NT2/D1 (cell line): ENCODE data around the gene SYT15.

Experiments
- DNase-seq: peaks from one replicate; pipeline ENCODE4 v3.0.0-alpha.2; 2011; ENCODE audit warnings: low read depth, low spot score
- H3K27me3 ChIP-seq: 2 replicates; pipeline ENCODE4 v1.6.0; 2011; ENCODE audit warnings: mild to moderate bottlenecking; ENCODE audit not compliant: insufficient read length, insufficient read depth
- H3K36me3 ChIP-seq: 2 replicates; pipeline ENCODE4 v1.6.1; 2011; ENCODE audit warnings: mild to moderate bottlenecking, low read length, mixed read lengths; ENCODE audit not compliant: insufficient read depth, insufficient read length
- H3K4me1 ChIP-seq: 2 replicates; pipeline ENCODE4 v1.5.1; 2011; ENCODE audit not compliant: insufficient read depth, insufficient read length
- H3K4me3 ChIP-seq: 2 replicates; pipeline ENCODE4 v1.5.1; 2011; ENCODE audit warnings: low read depth; ENCODE audit not compliant: insufficient read length
- H3K9ac ChIP-seq: 2 replicates; pipeline ENCODE4 v1.6.0; 2011; ENCODE audit warnings: low read depth; ENCODE audit not compliant: insufficient read length
- H3K9me3 ChIP-seq: 2 replicates; pipeline ENCODE4 v1.5.1; 2011; ENCODE audit warnings: mild to moderate bottlenecking, low read length; ENCODE audit not compliant: insufficient read depth
- SUZ12 ChIP-seq: IDR thresholded peaks from 2 replicates; pipeline ENCODE4 v1.6.1; 2011; ENCODE audit not compliant: insufficient read length, insufficient read depth; ENCODE audit errors: extremely low read depth
- YY1 ChIP-seq: IDR thresholded peaks from 2 replicates; pipeline ENCODE4 v1.6.1; 2011; ENCODE audit not compliant: insufficient read length, insufficient read depth
- ZNF274 ChIP-seq: IDR thresholded peaks from 2 replicates; pipeline ENCODE4 v1.6.1; 2011; ENCODE audit warnings: mild to moderate bottlenecking, low read depth, low read length

Gene SYT15

DNA sequence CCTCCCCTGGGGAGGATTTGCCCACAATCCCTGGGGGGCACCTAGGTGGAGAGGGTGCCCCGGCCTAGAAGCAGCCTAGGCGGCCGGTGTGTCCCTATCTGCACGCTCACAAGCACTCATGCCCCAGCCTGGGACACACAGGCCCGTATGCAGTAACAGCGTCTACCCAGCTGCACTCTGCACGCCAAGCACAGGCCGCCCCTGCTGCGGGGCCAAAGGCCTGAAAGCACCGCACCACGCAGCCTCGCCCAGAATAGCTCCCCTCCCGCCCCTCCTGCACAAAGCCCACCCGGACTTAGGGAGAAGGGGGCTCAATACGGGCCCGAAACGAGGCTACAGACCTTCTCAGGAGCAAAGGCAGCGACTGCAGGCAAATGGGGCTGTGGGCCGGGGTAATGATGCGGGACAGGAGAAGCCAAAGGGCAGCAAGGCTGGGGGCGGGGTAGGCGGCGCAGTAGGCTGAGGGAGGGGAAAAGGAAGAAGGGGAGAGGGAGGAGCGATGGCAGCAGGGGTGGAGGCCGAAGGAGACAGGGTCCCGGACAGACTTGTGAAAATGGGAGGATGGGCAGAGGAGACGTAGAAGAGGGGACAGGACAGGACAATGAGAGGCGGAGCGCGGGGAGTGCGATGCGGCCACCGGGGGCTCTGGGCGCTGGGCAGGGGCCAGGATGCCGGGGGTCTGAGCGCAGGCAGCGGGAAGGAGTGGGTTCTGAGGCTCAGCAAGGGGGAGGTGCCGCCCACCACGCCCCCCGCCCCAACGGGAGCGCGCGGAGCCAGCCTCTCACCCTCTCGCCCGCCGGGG is 23.0 kb upstream of the SYT15 start:
- DNase-seq, result no peak

DNA sequence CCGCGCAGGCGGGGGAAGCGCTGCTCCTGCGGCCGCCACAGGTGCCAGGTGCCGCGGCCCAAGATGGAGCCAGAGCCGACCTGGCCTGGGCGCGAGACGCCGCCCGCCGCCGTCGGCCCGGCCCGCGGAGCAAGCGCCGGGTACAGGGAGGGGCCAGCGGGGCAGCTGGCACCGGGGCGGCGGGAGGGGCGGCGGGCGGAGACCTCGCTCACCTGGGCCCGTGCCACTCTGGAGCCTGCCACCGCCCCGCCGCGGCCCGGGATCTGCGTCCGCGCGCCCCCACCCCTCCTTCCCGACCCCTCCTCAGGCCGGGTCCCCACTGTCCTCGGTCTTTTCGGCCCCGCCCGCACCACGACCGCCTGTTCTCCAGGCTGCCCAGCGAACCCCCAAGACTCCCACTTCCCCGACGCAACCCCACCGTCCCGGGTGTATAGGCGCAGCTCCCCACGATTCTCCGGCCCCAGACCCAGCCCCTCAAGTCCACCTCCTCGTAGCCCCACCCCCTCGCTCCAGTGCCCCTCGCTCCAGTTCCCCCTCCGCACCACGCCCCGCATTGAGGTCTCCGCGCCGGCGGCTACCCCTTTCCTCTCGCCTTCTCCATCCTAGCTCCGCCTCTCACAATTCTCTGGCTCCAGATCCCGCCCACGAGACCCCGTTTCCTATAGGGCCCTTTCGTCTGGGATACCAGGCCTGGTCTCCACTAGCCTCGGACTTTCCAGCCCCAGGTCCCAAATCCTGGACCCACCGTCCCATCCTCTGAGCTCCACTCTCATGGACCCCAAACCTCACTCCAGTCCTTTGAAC is 22.2 kb upstream of the SYT15 start, which contains the start of gene GPRIN2:
TSS of gene GPRIN2 (minus strand) at position 144 of the 804 bp plus-strand sequence. CDS start 5,922 bp downstream, outside the sequence.
- H3K4me1 ChIP-seq, result peaks cover 9% of the 10 kb centered on the region
- H3K9ac ChIP-seq, result peak within 1 kb of the TSS; percentile 74
- peak within 1 kb of the TSS; percentile 68 for H3K4me3 ChIP-seq
- TF ChIP-seq ZNF274 (no peak), SUZ12 (no peak), YY1 (no peak)
- peaks cover 10% of the 10 kb centered on the region for H3K36me3 ChIP-seq
- no peak for DNase-seq
- H3K27me3 ChIP-seq, result peaks cover 47% of the 10 kb centered on the region
- H3K9me3 ChIP-seq, result no peaks in the 10 kb centered on the region

More for the DNA sequence above, 23.0 kb upstream of the SYT15 start:
- Histone ChIP-seq H3K4me1 (peaks cover 9% of the 10 kb centered on the region), H3K9me3 (no peaks in the 10 kb centered on the region), H3K4me3 (peak overlapping the region; percentile 68), H3K27me3 (peaks cover 44% of the 10 kb centered on the region), H3K36me3 (peaks cover 13% of the 10 kb centered on the region), H3K9ac (peak overlapping the region; percentile 74)
- TF ChIP-seq ZNF274 (no peak), SUZ12 (no peak), YY1 (no peak)

DNA sequence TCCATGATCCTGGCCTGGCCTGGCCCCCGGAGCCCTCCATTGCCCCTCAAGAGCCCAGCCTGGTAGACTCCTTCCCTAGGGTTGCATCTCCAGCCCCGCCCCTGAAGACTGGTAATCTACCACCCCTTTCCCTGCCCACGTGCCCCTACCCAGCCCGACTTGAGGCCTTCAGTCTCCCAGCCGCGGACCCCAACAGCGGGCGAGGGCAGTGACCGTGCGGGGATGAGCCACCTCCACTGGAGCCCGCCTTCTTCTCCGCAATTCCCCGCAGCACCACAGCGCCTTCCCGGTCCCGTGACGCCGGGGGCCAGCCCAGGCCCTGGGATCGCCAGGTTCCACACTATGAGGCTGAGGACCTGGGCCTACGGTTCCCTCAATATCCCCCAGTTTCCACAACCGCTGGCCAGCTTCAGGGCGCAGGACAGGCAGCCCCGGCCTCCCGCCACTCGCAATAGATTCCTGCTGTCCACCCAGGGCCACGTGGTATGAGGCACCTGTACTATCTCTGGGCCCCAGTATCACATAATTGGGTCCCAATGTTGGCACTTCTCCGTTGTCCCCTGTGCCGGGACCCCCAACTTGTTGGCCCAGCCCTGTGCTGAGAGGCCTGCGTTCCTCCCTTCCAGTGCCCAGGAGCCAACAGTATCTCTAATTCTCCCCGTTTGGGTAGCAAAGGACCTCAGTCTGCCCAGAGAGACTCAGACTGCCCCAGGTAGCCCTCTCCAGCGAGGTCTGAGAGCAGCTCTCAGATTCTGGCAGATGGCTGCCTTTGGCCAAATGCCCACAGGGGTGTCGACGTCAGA is 21.4 kb upstream of the SYT15 start:
- Histone ChIP-seq H3K4me3 (no peak overlapping the region), H3K9me3 (no peaks in the 10 kb centered on the region), H3K4me1 (peaks cover 9% of the 10 kb centered on the region), H3K9ac (no peak overlapping the region), H3K27me3 (peaks cover 47% of the 10 kb centered on the region), H3K36me3 (peaks cover 9% of the 10 kb centered on the region)
- no peak for TF ChIP-seq ZNF274
- no peak for TF ChIP-seq SUZ12
- TF ChIP-seq YY1, result no peak
- no peak for DNase-seq

DNA sequence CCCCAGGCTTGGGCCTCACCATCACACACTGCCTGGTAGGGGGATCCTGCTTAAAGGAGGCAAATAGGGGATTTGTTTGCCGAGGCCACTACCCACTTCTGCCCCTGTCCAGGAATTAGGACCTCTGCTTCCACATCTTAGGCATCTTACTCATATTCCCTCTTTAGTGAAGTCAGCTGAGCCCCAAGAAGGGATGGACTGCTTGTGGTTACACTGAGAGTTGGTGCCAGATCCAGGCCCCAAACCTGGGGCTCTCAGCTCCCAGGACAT is 20.9 kb upstream of the SYT15 start:
- Histone ChIP-seq H3K4me1 (peaks cover 9% of the 10 kb centered on the region), H3K9ac (no peak overlapping the region), H3K4me3 (no peak overlapping the region), H3K9me3 (no peaks in the 10 kb centered on the region), H3K36me3 (peaks cover 4% of the 10 kb centered on the region), H3K27me3 (peaks cover 47% of the 10 kb centered on the region)
- TF ChIP-seq ZNF274 (no peak), YY1 (no peak), SUZ12 (no peak)
- no peak for DNase-seq

DNA sequence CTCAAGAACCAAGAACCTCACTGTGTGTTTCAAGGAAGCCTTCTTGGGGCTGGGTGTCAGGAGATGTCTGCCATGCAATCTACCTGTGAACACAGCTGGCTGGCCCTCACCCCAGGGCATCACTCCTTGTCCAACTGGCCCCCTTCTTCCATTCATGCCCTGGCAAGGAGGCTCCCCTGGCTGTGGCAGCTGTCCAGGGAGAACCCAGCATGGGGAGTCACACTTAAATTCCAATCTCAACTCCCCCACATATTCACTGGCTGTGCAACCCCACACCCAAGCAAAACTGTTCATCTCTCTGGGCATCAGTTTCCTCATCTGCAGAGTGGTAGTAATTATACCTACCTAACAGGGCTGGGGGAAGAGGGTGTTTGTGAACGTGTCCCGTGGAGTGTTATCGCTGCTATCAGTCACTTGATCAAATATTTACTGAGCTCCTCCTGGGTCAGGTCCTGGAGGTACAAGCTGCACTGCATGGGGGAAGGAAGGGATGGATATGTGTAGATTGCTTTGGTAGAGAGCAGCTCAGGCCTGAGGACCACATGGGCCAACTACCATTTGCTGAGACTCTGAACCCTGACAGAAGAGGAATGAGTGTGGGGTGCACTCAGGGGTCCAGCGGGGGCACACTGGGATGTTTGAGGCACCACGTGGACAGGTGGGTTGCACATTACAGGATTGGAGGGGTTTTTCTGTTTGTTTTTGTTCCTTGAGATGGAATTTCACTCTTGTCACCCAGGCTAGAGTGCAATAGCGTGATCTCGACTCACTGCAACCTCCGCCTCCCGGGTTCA is 20.3 kb upstream of the SYT15 start:
- Histone ChIP-seq H3K9me3 (no peaks in the 10 kb centered on the region), H3K4me3 (no peak overlapping the region), H3K36me3 (no peaks in the 10 kb centered on the region), H3K4me1 (peaks cover 9% of the 10 kb centered on the region), H3K27me3 (peaks cover 47% of the 10 kb centered on the region), H3K9ac (no peak overlapping the region)
- no peak for DNase-seq
- no peak for TF ChIP-seq YY1
- TF ChIP-seq ZNF274, result no peak
- TF ChIP-seq SUZ12, result no peak

DNA sequence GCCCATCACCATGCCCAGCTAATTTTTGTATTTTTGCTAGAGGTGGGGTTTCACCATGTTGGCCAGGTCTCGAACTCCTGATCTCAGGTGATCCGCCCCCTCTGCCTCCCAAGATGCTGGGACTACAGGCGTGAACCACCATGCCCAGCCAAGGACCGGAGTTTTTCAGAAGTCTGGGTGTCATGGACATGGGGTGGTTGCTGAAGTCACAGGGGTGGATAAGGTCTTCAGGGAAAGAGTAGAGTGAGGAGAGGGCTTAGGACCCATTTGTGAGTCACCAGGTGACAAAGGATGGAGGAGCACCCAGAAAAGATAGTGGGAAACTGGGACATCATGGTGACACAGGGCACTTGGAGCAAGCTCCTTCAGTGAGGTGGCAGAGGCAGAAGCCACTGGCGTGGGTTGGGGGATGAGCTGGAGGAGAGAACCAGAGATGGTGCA is 19.7 kb upstream of the SYT15 start:
- DNase-seq, result no peak
- Histone ChIP-seq H3K36me3 (no peaks in the 10 kb centered on the region), H3K9ac (no peak overlapping the region), H3K4me3 (no peak overlapping the region), H3K9me3 (no peaks in the 10 kb centered on the region), H3K4me1 (peaks cover 9% of the 10 kb centered on the region), H3K27me3 (peaks cover 45% of the 10 kb centered on the region)
- TF ChIP-seq SUZ12, result no peak
- no peak for TF ChIP-seq ZNF274
- no peak for TF ChIP-seq YY1
